ENCODE data around the gene VEZT.
"Not testable (repeated sequence)": the region's sequence is repeated elsewhere in the genome, so short reads cannot be mapped to it uniquely, and the experiment has no call there.

VEZT gene

GRCh38 chr12:95322326-95322725 lies 104.7 kb downstream of the VEZT start:
- DNase-seq, result no peak

GRCh38 chr12:95323212-95323611 lies 105.6 kb downstream of the VEZT start:
- no peak for DNase-seq

GRCh38 chr12:95324246-95324645 lies 106.6 kb downstream of the VEZT start:
- DNase-seq, result not testable (repeated sequence)

GRCh38 chr12:95325501-95325900 lies 107.9 kb downstream of the VEZT start:
- DNase-seq, result no peak

GRCh38 chr12:95326445-95326844 lies 108.8 kb downstream of the VEZT start:
- DNase-seq, result no peak

- DNase-seq, result no peak
These were observed 109.2 kb downstream of the VEZT start for GRCh38 chr12:95326855-95327254.

- no peak for DNase-seq
These were observed 111.1 kb downstream of the VEZT start for GRCh38 chr12:95328708-95329107.

GRCh38 chr12:95335948-95336347 lies 118.3 kb downstream of the VEZT start:
- DNase-seq, result no peak

GRCh38 chr12:95336387-95337067 lies 118.9 kb downstream of the VEZT start:
- DNase-seq, result no peak

GRCh38 chr12:95337146-95337545 lies 119.5 kb downstream of the VEZT start:
- no peak for DNase-seq

GRCh38 chr12:95339086-95339788 lies 121.6 kb downstream of the VEZT start:
- no peak for DNase-seq

GRCh38 chr12:95342008-95342407 lies 124.4 kb downstream of the VEZT start:
- no peak for DNase-seq

GRCh38 chr12:95343461-95344230 lies 126.0 kb downstream of the VEZT start:
- no peak for DNase-seq

- DNase-seq, result no peak
These were observed 131.7 kb downstream of the VEZT start for GRCh38 chr12:95349291-95349690.

- DNase-seq, result no peak
These were observed 134.1 kb downstream of the VEZT start for GRCh38 chr12:95351748-95352147.
